ENCODE results near the gene CDRT15L2. TPM values are rescaled to one million over a fixed set of nuclear protein-coding genes. Genes with fewer than 3 reads are reported as not detected.
"Not testable (repeated sequence)": the region's sequence is repeated elsewhere in the genome, so short reads cannot be mapped to it uniquely, and the experiment has no call there.

CDRT15L2 gene
- total and polyA plus RNA-seq, 2 donors (not counting 3 experiments of a cell fraction or from before 2014, with no cell fraction given) = not detected

DNA sequence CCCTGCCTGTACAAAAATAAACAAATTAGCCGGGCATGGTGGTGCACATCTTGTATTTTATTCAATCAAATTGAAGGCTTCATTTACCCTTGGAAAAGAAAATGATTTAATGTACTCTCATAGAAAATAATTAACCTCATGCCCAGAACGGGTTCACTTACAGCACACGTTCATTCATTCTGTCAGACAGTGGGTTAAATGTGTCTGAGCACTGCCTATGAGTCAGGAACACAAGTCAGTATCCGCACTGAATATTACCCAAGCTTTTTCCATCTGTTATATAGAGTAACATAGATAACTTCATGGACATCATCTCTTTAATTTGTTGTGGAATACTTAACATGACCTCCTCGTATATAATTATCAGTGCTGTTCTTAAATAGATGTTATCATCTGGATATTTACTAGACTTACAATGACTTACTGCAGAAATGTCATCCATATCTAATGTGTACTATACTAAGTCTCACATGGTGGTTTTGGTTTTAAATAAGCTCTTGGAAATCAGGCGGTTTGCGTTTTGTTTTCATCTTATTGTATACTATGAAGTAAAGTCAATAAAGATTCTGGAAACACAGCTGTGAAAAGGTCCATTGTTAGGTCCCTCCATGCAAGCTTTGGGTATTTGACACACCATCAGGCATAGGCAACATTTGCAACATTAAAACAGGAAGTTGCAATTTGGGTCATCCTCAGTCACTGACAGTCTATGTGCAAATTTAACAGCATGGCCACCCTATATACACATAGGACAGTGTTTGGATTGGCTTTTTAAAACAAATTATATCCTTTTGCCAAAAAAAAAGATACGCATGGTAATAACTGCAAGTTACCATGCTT lies 44.6 kb upstream of the CDRT15L2 start:
- H2AFZ ChIP-seq (ENCODE audit: low read depth, low read length); CTCF ChIA-PET; H3K79me2 ChIP-seq (ENCODE audit: control insufficient read depth, insufficient read depth, low read length); H4K20me1 ChIP-seq (replicated peaks; ENCODE audit: control insufficient read depth, extremely low read depth, insufficient read depth, low read length); dilution Hi-C loops (cut with MboI; ENCODE audit: extremely low pct_ligation_motif_present, low sequenced_read_pairs); intact Hi-C loops (cut with micrococcal nuclease); H3K9me3 ChIP-seq (replicated peaks; ENCODE audit: control insufficient read depth, insufficient read depth, low read length); DNase-seq (ENCODE audit: low read depth, low spot score); H3K9ac ChIP-seq (replicated peaks; ENCODE audit: extremely low read depth, insufficient read depth, low read length); H3K27me3 ChIP-seq (ENCODE audit: control insufficient read depth in 2 of 2, insufficient read depth in 2 of 2, low read length in 2 of 2); H3K27ac ChIP-seq (ENCODE audit: insufficient read depth, low read depth, low read length); FAIRE-seq; BruUV-seq (replicated peaks); H3K4me1 ChIP-seq (ENCODE audit: control insufficient read depth, extremely low read depth, insufficient read depth, low read length); POLR2A ChIA-PET; H3K9me1 ChIP-seq (replicated peaks; ENCODE audit: control insufficient read depth, extremely low read depth, insufficient read depth, low read length); H3K4me2 ChIP-seq (ENCODE audit: insufficient read depth, low read length); H3K4me3 ChIP-seq (replicated peaks in 1 of 3; ENCODE audit: insufficient read depth in 1 of 3, low read depth in 1 of 3, low read length in 3 of 3); H3K36me3 ChIP-seq (ENCODE audit: control insufficient read depth in 2 of 2, extremely low read depth in 1 of 2, insufficient read depth in 2 of 2, low read length in 2 of 2): not testable (repeated sequence)

DNA sequence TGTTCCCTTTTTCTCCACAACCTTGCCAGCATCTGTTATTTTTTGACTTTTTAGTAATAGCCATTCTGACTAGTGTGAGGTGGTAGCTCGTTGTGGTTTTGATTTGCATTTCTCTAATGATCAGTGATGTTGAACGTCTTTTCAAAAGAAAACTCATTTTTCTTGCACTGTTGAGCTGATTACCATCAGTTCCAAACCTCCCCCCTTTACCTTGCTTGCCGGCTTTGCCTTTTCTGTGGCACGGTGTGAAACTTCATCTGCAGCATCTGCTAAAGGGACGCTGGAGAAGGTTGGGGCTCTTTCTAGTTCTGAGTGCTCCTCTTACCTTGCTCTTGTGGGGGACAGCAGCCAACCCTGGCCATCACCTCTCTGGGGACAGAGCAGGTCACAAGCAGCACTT lies 39.1 kb upstream of the CDRT15L2 start:
- H3K36me3 ChIP-seq (ENCODE audit: control insufficient read depth in 2 of 2, extremely low read depth in 1 of 2, insufficient read depth in 2 of 2, low read length in 2 of 2); POLR2A ChIA-PET; H3K79me2 ChIP-seq (ENCODE audit: control insufficient read depth, insufficient read depth, low read length); DNase-seq (ENCODE audit: low read depth, low spot score); H3K27me3 ChIP-seq (ENCODE audit: control insufficient read depth in 2 of 2, insufficient read depth in 2 of 2, low read length in 2 of 2); FAIRE-seq; H3K27ac ChIP-seq (ENCODE audit: insufficient read depth, low read depth, low read length); CTCF ChIA-PET; H3K4me1 ChIP-seq (ENCODE audit: control insufficient read depth, extremely low read depth, insufficient read depth, low read length); dilution Hi-C loops (cut with MboI; ENCODE audit: extremely low pct_ligation_motif_present, low sequenced_read_pairs); BruUV-seq (replicated peaks); H4K20me1 ChIP-seq (replicated peaks; ENCODE audit: control insufficient read depth, extremely low read depth, insufficient read depth, low read length); H2AFZ ChIP-seq (ENCODE audit: low read depth, low read length); H3K9me3 ChIP-seq (replicated peaks; ENCODE audit: control insufficient read depth, insufficient read depth, low read length); intact Hi-C loops (cut with micrococcal nuclease); H3K9me1 ChIP-seq (replicated peaks; ENCODE audit: control insufficient read depth, extremely low read depth, insufficient read depth, low read length); H3K4me3 ChIP-seq (replicated peaks in 1 of 3; ENCODE audit: insufficient read depth in 1 of 3, low read depth in 1 of 3, low read length in 3 of 3); H3K9ac ChIP-seq (replicated peaks; ENCODE audit: extremely low read depth, insufficient read depth, low read length); H3K4me2 ChIP-seq (ENCODE audit: insufficient read depth, low read length): not testable (repeated sequence)

DNA sequence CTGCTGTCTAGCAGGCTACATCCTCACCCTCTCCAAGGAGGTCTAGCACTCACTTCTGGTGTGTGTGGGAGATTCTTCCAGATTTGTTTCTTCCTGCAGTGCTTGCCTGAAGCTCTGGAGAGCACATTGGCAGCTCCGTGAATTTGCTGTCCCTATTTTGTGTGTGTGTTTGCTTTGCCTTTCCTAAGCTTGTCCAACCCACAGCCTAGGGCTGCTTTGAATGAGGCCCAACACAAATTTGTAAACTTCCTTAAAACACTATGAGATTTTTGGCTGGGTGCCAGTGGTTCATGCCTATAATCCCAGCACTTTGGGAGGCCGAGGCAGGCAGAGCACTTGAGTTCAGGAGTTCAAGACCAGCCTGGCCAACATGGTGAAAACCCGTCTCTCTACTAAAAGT lies 38.7 kb upstream of the CDRT15L2 start:
- H3K27me3 ChIP-seq (ENCODE audit: control insufficient read depth in 2 of 2, insufficient read depth in 2 of 2, low read length in 2 of 2); H3K4me2 ChIP-seq (ENCODE audit: insufficient read depth, low read length); H3K4me3 ChIP-seq (replicated peaks in 1 of 3; ENCODE audit: insufficient read depth in 1 of 3, low read depth in 1 of 3, low read length in 3 of 3); H3K9ac ChIP-seq (replicated peaks; ENCODE audit: extremely low read depth, insufficient read depth, low read length); H4K20me1 ChIP-seq (replicated peaks; ENCODE audit: control insufficient read depth, extremely low read depth, insufficient read depth, low read length); H2AFZ ChIP-seq (ENCODE audit: low read depth, low read length); DNase-seq (ENCODE audit: low read depth, low spot score); FAIRE-seq; CTCF ChIA-PET; BruUV-seq (replicated peaks); H3K27ac ChIP-seq (ENCODE audit: insufficient read depth, low read depth, low read length); H3K9me3 ChIP-seq (replicated peaks; ENCODE audit: control insufficient read depth, insufficient read depth, low read length); H3K9me1 ChIP-seq (replicated peaks; ENCODE audit: control insufficient read depth, extremely low read depth, insufficient read depth, low read length); dilution Hi-C loops (cut with MboI; ENCODE audit: extremely low pct_ligation_motif_present, low sequenced_read_pairs); H3K4me1 ChIP-seq (ENCODE audit: control insufficient read depth, extremely low read depth, insufficient read depth, low read length); POLR2A ChIA-PET; H3K36me3 ChIP-seq (ENCODE audit: control insufficient read depth in 2 of 2, extremely low read depth in 1 of 2, insufficient read depth in 2 of 2, low read length in 2 of 2); intact Hi-C loops (cut with micrococcal nuclease); H3K79me2 ChIP-seq (ENCODE audit: control insufficient read depth, insufficient read depth, low read length): not testable (repeated sequence)

DNA sequence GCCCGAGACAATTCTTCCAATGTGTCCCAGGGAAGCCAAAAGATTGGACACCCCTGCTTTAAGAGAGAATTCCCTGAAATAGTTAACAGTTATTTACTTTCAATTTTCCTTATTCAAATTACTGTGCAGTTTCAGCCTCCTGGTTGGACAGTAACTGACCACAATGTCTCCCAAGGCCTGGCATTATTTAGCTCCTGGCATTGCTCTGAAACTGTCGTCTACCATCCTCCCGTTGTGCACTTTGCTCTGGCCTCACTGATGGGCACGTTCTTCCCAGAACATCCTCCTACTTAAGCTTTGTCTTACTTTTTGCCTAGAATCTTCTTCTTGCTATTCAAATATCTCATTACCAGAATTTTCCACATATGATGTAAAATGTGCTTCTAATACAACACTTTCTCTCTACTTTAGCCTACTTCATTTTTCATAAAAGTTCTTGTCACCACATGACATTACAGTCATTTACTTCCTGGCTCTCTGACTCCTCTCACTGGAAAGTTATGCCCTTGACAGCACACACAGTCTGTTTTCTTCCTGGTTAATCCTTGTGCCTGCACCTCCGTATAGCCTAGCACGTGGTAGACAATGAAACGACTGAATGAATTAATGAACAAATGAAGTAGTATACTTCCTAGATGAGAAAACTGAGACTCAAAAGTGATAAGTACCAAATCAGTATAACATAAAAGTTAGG lies 37.5 kb upstream of the CDRT15L2 start:
- H3K9me1 ChIP-seq (replicated peaks; ENCODE audit: control insufficient read depth, extremely low read depth, insufficient read depth, low read length); H3K27ac ChIP-seq (ENCODE audit: insufficient read depth, low read depth, low read length); H3K4me2 ChIP-seq (ENCODE audit: insufficient read depth, low read length); H3K9ac ChIP-seq (replicated peaks; ENCODE audit: extremely low read depth, insufficient read depth, low read length); H3K4me3 ChIP-seq (replicated peaks in 1 of 3; ENCODE audit: insufficient read depth in 1 of 3, low read depth in 1 of 3, low read length in 3 of 3); intact Hi-C loops (cut with micrococcal nuclease); DNase-seq (ENCODE audit: low read depth, low spot score); H3K36me3 ChIP-seq (ENCODE audit: control insufficient read depth in 2 of 2, extremely low read depth in 1 of 2, insufficient read depth in 2 of 2, low read length in 2 of 2); H3K27me3 ChIP-seq (ENCODE audit: control insufficient read depth in 2 of 2, insufficient read depth in 2 of 2, low read length in 2 of 2); H2AFZ ChIP-seq (ENCODE audit: low read depth, low read length); H3K9me3 ChIP-seq (replicated peaks; ENCODE audit: control insufficient read depth, insufficient read depth, low read length); FAIRE-seq; CTCF ChIA-PET; H3K79me2 ChIP-seq (ENCODE audit: control insufficient read depth, insufficient read depth, low read length); H4K20me1 ChIP-seq (replicated peaks; ENCODE audit: control insufficient read depth, extremely low read depth, insufficient read depth, low read length); dilution Hi-C loops (cut with MboI; ENCODE audit: extremely low pct_ligation_motif_present, low sequenced_read_pairs); BruUV-seq (replicated peaks); H3K4me1 ChIP-seq (ENCODE audit: control insufficient read depth, extremely low read depth, insufficient read depth, low read length); POLR2A ChIA-PET: not testable (repeated sequence)
